Testis (tissue), 2 donors: ENCODE data around the gene CSMD2.

Source experiments
- POLR2A ChIP-seq: fragments of 450-650 bp; IDR thresholded peaks from one replicate; pipeline ENCODE4 v1.6.1; 2017; ENCODE audit warnings: antibody characterized with exemption, mild to moderate bottlenecking, moderate library complexity
- TF ChIP-seq, protein P1 (sequence below), 3 experiments: fragments of 450-650 bp in 2 of 3; fragments of 200-600 bp in 1 of 3; sonication (generic) in 1 of 3; IDR thresholded peaks; one replicate each; pipeline ENCODE4 v1.5.1; 2016 to 2019; ENCODE audit warnings: antibody characterized with exemption in 3 of 3, mild to moderate bottlenecking in 2 of 3, moderate library complexity in 1 of 3

GRCh38 chr1:33516891-33517567 is 648.0 kb downstream of the CSMD2 start:
- TF ChIP-seq, protein P1, sequence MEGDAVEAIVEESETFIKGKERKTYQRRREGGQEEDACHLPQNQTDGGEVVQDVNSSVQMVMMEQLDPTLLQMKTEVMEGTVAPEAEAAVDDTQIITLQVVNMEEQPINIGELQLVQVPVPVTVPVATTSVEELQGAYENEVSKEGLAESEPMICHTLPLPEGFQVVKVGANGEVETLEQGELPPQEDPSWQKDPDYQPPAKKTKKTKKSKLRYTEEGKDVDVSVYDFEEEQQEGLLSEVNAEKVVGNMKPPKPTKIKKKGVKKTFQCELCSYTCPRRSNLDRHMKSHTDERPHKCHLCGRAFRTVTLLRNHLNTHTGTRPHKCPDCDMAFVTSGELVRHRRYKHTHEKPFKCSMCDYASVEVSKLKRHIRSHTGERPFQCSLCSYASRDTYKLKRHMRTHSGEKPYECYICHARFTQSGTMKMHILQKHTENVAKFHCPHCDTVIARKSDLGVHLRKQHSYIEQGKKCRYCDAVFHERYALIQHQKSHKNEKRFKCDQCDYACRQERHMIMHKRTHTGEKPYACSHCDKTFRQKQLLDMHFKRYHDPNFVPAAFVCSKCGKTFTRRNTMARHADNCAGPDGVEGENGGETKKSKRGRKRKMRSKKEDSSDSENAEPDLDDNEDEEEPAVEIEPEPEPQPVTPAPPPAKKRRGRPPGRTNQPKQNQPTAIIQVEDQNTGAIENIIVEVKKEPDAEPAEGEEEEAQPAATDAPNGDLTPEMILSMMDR (IDR thresholded peaks at IDR 0.05): no peak
- TF ChIP-seq POLR2A: no peak
